HuH-7.5 (cell line): ENCODE measurements around the gene SEMA3D.

ENCODE experiments used
- DNase-seq: peaks from one replicate; pipeline ENCODE4 v3.0.0; 2011; ENCODE audit warnings: low spot score

Gene SEMA3D

GRCh38 chr7:85078181-85078580 lies 108.7 kb downstream of the SEMA3D start:
- no peak for DNase-seq

- DNase-seq: no peak
Observed at GRCh38 chr7:85075864-85076263, 111.0 kb downstream of the SEMA3D start.

- no peak for DNase-seq
Observed at GRCh38 chr7:85074992-85075391, 111.9 kb downstream of the SEMA3D start.

GRCh38 chr7:85074016-85074415 lies 112.8 kb downstream of the SEMA3D start:
- DNase-seq: no peak

- DNase-seq: no peak
Observed at GRCh38 chr7:85070967-85071628, 115.8 kb downstream of the SEMA3D start.

GRCh38 chr7:85068799-85069198 lies 118.1 kb downstream of the SEMA3D start:
- no peak for DNase-seq

GRCh38 chr7:85067371-85067770 lies 119.5 kb downstream of the SEMA3D start:
- DNase-seq: no peak

GRCh38 chr7:85065888-85066485 lies 120.9 kb downstream of the SEMA3D start:
- DNase-seq: no peak

DNA sequence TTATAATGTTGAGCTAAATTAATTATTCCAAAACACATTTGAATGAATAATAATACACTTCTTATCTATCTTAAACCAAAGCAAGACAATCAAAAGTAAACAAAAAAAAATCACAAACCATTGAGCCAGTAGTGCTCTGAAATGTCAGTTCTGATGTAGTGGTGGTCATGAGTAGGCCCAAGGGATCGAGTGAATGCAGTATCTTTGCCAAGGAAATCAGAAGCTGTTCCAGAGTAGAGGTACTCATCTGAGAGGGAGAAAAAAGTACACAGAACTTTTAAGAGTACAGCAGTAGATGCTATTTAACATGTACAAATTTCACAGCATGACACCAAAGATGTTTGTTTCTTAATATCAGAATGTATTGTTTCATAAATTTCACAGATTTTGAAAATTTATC lies 121.5 kb downstream of the SEMA3D start:
- no peak for DNase-seq

GRCh38 chr7:85062651-85063050 lies 124.2 kb downstream of the SEMA3D start:
- DNase-seq: no peak

- DNase-seq: no peak
Observed at GRCh38 chr7:85061456-85061855, 125.4 kb downstream of the SEMA3D start.

- no peak for DNase-seq
Observed at GRCh38 chr7:85060696-85061095, 126.2 kb downstream of the SEMA3D start.

DNA sequence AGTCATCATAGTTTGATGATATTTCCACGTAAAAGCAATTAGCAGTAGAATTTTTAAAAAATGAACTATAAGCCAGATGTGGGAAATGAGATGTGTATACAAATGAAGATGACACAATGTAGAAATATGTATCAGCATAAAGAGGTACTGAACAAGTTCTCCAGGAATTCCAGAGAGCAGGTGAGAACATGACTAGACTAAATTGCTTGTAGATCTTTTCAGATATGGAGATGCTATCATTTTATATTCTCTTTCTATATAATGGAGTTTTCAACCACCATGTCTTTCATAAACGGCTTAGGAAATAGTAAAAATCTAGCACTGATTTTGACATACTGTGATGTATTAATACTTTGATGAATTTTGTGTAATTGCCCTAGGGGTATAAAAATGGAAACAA lies 130.9 kb downstream of the SEMA3D start:
- no peak for DNase-seq

DNA sequence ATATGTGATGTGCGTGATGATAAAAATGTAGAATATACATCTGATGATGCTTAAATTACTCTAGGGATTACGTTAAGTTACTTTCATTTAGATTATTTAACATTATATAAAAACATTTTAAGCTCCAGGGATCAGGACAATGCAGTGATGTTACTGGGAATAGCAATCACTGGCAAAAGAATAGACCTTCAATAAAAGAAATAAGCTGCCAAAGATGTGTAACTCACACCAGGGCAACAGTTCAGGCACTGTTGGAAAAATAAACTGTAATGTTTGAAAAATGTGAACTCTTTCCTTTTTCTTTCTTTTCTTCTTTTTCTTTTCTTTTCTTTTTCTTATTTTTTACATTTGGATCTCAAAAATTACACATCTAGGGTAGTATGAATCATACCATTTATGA lies 131.7 kb downstream of the SEMA3D start:
- DNase-seq: no peak

DNA sequence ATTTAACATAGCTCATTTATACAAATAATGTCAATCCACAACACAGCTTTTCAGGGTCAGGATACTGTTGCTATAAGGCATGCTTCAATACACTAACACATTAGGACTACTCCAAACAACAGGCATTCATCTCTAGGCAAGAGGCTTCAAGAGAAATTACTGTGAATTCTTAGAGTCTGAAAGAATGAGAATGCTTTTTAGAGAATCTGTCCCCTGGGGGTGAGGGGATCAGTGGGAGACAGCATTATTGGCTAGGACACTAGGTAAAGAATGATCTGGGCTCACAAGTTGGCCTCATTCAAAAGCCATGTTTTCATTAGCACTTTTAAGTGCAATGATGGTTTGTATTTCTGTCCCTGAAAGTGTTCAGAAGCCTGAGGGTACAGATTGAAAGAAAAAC lies 132.6 kb downstream of the SEMA3D start:
- DNase-seq: no peak

- no peak for DNase-seq
Observed at GRCh38 chr7:85052894-85053293, 134.0 kb downstream of the SEMA3D start.

GRCh38 chr7:85052056-85052737 lies 134.7 kb downstream of the SEMA3D start:
- no peak for DNase-seq

- DNase-seq: no peak
Observed at GRCh38 chr7:85046534-85046933, 140.3 kb downstream of the SEMA3D start.

DNA sequence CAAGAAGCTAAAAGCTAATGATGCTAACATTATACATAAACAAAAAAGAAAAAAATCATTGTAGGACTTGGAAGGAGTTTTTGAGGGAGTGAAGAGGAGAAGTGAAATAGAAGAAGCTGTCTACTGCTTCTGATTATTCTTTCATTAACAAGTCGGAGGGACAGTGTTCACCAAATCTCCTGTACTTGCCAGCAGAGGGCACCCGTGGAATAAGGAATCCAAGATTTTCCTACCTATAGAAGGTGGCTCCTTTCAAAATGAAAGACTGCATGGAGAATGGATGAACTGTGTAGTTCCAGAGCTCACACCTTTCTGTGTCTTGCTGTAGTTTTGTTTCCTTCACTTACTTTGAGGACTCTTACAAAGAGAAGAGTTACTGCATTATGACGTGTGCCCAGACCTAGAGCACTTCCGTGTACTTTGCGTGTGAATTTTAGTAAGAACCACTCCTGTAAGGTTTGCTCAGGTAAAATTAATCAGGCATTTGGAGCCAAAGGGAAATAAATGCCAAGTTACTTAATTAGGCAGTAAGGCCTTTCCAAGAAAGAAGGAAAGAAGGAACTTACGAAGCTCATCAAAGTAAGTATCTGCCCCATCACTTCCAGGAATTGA lies 145.1 kb downstream of the SEMA3D start:
- no peak for DNase-seq

- no peak for DNase-seq
Observed at GRCh38 chr7:85039196-85039923, 147.5 kb downstream of the SEMA3D start.

GRCh38 chr7:85038466-85038865 lies 148.4 kb downstream of the SEMA3D start:
- no peak for DNase-seq

DNA sequence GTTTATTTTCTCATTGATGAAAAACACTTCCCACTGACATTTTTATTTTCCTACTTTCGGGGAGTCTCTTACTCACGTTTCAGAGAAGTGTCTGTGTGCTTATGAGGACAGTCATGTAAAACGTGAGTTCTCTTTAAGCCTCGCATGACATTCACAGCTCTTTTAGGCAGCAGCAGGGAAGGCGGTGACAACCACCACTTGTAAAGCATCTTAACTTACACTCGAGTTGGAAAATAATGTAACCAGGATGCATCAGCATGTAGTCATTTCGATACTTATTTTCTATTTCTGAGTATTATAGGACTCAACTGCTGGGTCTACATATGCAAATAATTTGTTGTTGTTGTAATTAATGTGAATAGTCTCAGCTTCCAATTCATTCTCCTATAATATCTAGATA lies 153.6 kb downstream of the SEMA3D start:
- DNase-seq: no peak
